DMS153 (cell line): ENCODE measurements around the gene GBA3.

Experiments
- DNase-seq: peaks from one replicate; lab custom pipeline; 2025; lab: John Stamatoyannopoulos, UW

GBA3 gene

GRCh38 chr4:22692736-22693135, at the start of gene GBA3:
Gene GBA3 (plus strand): TSS chr4:22692937.
- no peak for DNase-seq

- DNase-seq = no peak
Observed at GRCh38 chr4:22643952-22644351, 48.8 kb upstream of the GBA3 start.

GRCh38 chr4:22645481-22646182, 47.1 kb upstream of the GBA3 start:
- DNase-seq = no peak

GRCh38 chr4:22648996-22649395, 43.7 kb upstream of the GBA3 start:
- no peak for DNase-seq

GRCh38 chr4:22650771-22651170, 42.0 kb upstream of the GBA3 start:
- no peak for DNase-seq

- DNase-seq = no peak
Observed at GRCh38 chr4:22653752-22654151, 39.0 kb upstream of the GBA3 start.

GRCh38 chr4:22661443-22661842, 31.3 kb upstream of the GBA3 start:
- no peak for DNase-seq

- no peak for DNase-seq
Observed at GRCh38 chr4:22667332-22667940, 25.3 kb upstream of the GBA3 start.

GRCh38 chr4:22668301-22668700, 24.4 kb upstream of the GBA3 start:
- no peak for DNase-seq

- DNase-seq = no peak
Observed at GRCh38 chr4:22668702-22669101, 24.0 kb upstream of the GBA3 start.

GRCh38 chr4:22670956-22671355, 21.8 kb upstream of the GBA3 start:
- no peak for DNase-seq

GRCh38 chr4:22672519-22672918, 20.2 kb upstream of the GBA3 start:
- no peak for DNase-seq

GRCh38 chr4:22672944-22673343, 19.8 kb upstream of the GBA3 start:
- DNase-seq = no peak

GRCh38 chr4:22674700-22675099, 18.0 kb upstream of the GBA3 start:
- DNase-seq = no peak

GRCh38 chr4:22676063-22676462, 16.7 kb upstream of the GBA3 start:
- DNase-seq = no peak

- DNase-seq = no peak
Observed at GRCh38 chr4:22677780-22678179, 15.0 kb upstream of the GBA3 start.

- DNase-seq = no peak
Observed at GRCh38 chr4:22678940-22679854, 13.5 kb upstream of the GBA3 start.

GRCh38 chr4:22680065-22680642, 12.6 kb upstream of the GBA3 start:
- no peak for DNase-seq

- DNase-seq = no peak
Observed at GRCh38 chr4:22683726-22684125, 9.0 kb upstream of the GBA3 start.

GRCh38 chr4:22686141-22686540, 6.6 kb upstream of the GBA3 start:
- no peak for DNase-seq

- DNase-seq = no peak
Observed at GRCh38 chr4:22688236-22688635, 4.5 kb upstream of the GBA3 start.

- DNase-seq = no peak
Observed at GRCh38 chr4:22689428-22689827, 3.3 kb upstream of the GBA3 start.

- DNase-seq = no peak
Observed at GRCh38 chr4:22695029-22695428, 2.3 kb downstream of the GBA3 start.
